K562 (cell line): Measurements from ENCODE around the gene CDC27. TPM values are rescaled to one million over a fixed set of nuclear protein-coding genes. Genes with fewer than 3 reads are reported as not detected.

ENCODE experiments used
- ARID1B ChIP-seq: fragments of 450-650 bp; IDR thresholded peaks from 2 replicates; pipeline ENCODE4 v1.6.1; 2016; ENCODE audit warnings: antibody characterized with exemption, mild to moderate bottlenecking, inconsistent platforms
- CHD2 ChIP-seq: IDR thresholded peaks from 2 replicates; pipeline ENCODE4 v1.6.1; 2011; ENCODE audit warnings: low read depth, low read length
- DEAF1 ChIP-seq: fragments of 450-650 bp; formaldehyde crosslinking; IDR thresholded peaks from 2 replicates; pipeline ENCODE4 v1.4.0; 2020; ENCODE audit warnings: mild to moderate bottlenecking, moderate library complexity
- DNMT1 ChIP-seq: fragments of 450-650 bp; IDR thresholded peaks from 2 replicates; pipeline ENCODE4 v1.6.1; 2016; ENCODE audit warnings: antibody characterized with exemption, mild to moderate bottlenecking
- ELF2 ChIP-seq: fragments of 250-450 bp; sonication (Bioruptor Pico); IDR thresholded peaks from 2 replicates; pipeline ENCODE4 v1.5.0; 2021; ENCODE audit warnings: mild to moderate bottlenecking
- FOSL1 ChIP-seq: fragments of 200-800 bp; sonication (Bioruptor generic); conservative IDR thresholded peaks from 2 replicates; pipeline ENCODE4 v1.6.1; 2016; ENCODE audit warnings: missing genetic modification characterization, missing compliant biosample characterization
- FOXK1 ChIP-seq: sonication (generic); formaldehyde crosslinking; IDR thresholded peaks from 2 replicates; pipeline ENCODE4 v1.8.0; 2022; ENCODE audit warnings: missing genetic modification reagents, mild to moderate bottlenecking, borderline replicate concordance
- GATAD2A ChIP-seq: fragments of 450-650 bp; IDR thresholded peaks from 2 replicates; pipeline ENCODE4 v1.6.1; 2017
- HDAC2 ChIP-seq: fragments of 450-650 bp; IDR thresholded peaks from 2 replicates; pipeline ENCODE4 v1.6.1; 2016; ENCODE audit warnings: mild to moderate bottlenecking
- MAFF ChIP-seq: IDR thresholded peaks from 2 replicates; pipeline ENCODE4 v1.6.1; 2012; ENCODE audit warnings: low read length, improper control_type of control experiment
- MEF2D ChIP-seq: conservative IDR thresholded peaks from 2 replicates; pipeline ENCODE4 v1.6.1; 2016; ENCODE audit warnings: low read depth, missing genetic modification characterization, missing compliant biosample characterization
- NR2C2 ChIP-seq, 2 experiments: fragments of 200-800 bp in 1 of 2; sonication (Bioruptor generic) in 1 of 2; sonication (generic) in 1 of 2; formaldehyde crosslinking in 1 of 2; IDR thresholded peaks; 2 replicates each; pipeline versions ENCODE4 v1.6.1 to v1.8.0; 2016 to 2022; ENCODE audit warnings: mild to moderate bottlenecking in 1 of 2, missing compliant biosample characterization in 1 of 2, missing genetic modification characterization in 1 of 2, missing genetic modification reagents in 1 of 2
- PHF20 ChIP-seq: fragments of 450-650 bp; IDR thresholded peaks from 2 replicates; pipeline ENCODE4 v1.6.1; 2018; ENCODE audit not compliant: partially characterized antibody
- PPARD ChIP-seq: fragments of 250-450 bp; sonication (Bioruptor Pico); IDR thresholded peaks from 2 replicates; pipeline ENCODE4 v1.8.0; 2022; ENCODE audit warnings: inconsistent platforms, mild to moderate bottlenecking, moderate library complexity
- SMAD2 ChIP-seq: fragments of 150-350 bp; IDR thresholded peaks from 2 replicates; pipeline ENCODE4 v1.6.1; 2014; ENCODE audit warnings: low read depth, mild to moderate bottlenecking, low read length
- STAG1 ChIP-seq: sonication (generic); formaldehyde crosslinking; IDR thresholded peaks from 2 replicates; pipeline ENCODE4 v1.5.0; 2020; ENCODE audit warnings: missing genetic modification reagents, borderline replicate concordance
- TFAP4 ChIP-seq: sonication (generic); formaldehyde crosslinking; IDR thresholded peaks from 2 replicates; pipeline ENCODE4 v1.8.0; 2022; ENCODE audit warnings: missing genetic modification reagents, mild to moderate bottlenecking, moderate library complexity, borderline replicate concordance
- ZNF121 ChIP-seq: sonication (generic); formaldehyde crosslinking; conservative IDR thresholded peaks from 2 replicates; pipeline ENCODE4 v1.8.0; 2022; ENCODE audit warnings: missing genetic modification reagents
- ZNF609 ChIP-seq: sonication (generic); formaldehyde crosslinking; IDR thresholded peaks from 2 replicates; pipeline ENCODE4 v1.8.1; 2023; ENCODE audit warnings: missing genetic modification reagents, mild to moderate bottlenecking, borderline replicate concordance
- polyA plus RNA-seq, 8 experiments: library from polyadenylated mRNA; depleted of rRNA in 4 of 8; stranded (reverse) in 5 of 8; unstranded in 3 of 8; fragments of >200 nt; fragmentation: Nextera tagmentation in 2 of 8; fragmentation: Illumina TruSeq in 1 of 8; extraction: Ambion mirVana in 2 of 8; extraction: Trizol in 1 of 8; gene quantifications; 2 replicates each; pipeline versions ENCODE4 v1.2.1 to v1.2.3, GENCODE V29; 2011 to 2014; ENCODE audit warnings: inconsistent platforms in 1 of 8, missing spikeins in 1 of 8
- total RNA-seq, 7 experiments: library from RNA; depleted of rRNA in 6 of 7; stranded (reverse); fragments of >200 nt in 6 of 7; fragmentation: Illumina TruSeq in 2 of 7; extraction: Trizol in 2 of 7; gene quantifications; 2 replicates each; pipeline versions ENCODE4 v1.2.1 to v1.2.3, GENCODE V29; 2011 to 2021; ENCODE audit warnings: low replicate concordance in 1 of 7

CDC27 gene
- total and polyA plus RNA-seq, 9 of the 15 experiments (the other 6 are each of a cell fraction or from before 2014, with no cell fraction given): 28.6 to 155 (median 94.1) TPM

GRCh38 chr17:47229535-47230443 lies 40.7 kb upstream of the CDC27 start (continued):
- peak; percentile 98 for TF ChIP-seq DEAF1
- no peak for TF ChIP-seq SMAD2
- peak; percentile 23 for TF ChIP-seq GATAD2A
- no peak for TF ChIP-seq ELF2 (CRISPR knock-in tag)
- peak; percentile 49; the same call in 1 of the 2 replicates for TF ChIP-seq HDAC2
- TF ChIP-seq DNMT1: 0 out of 2 replicates have a peak, but pooled peaks have one; percentile 59
- TF ChIP-seq MAFF: peak; percentile 1; the same call in 1 of the 2 replicates
- TF ChIP-seq ARID1B: peak; percentile 21; the same call in 1 of the 2 replicates
- TF ChIP-seq ZNF121: no peak
- peak; percentile 55; the same call in 1 of the 2 replicates for TF ChIP-seq TFAP4 (CRISPR knock-in tag)
- peak; percentile 58; the same call in 1 of the 2 replicates for TF ChIP-seq FOXK1
- peak; percentile 63; the same call in 1 of the 2 replicates for TF ChIP-seq STAG1 (CRISPR knock-in tag)
- peak; percentile 31; the same call in 1 of the 2 replicates for TF ChIP-seq ZNF609
- no peak for TF ChIP-seq MEF2D
- TF ChIP-seq NR2C2 (CRISPR knock-in tag; IDR thresholded peaks at IDR 0.05): no peak
- peak; percentile 44; the same call in 1 of the 2 replicates for TF ChIP-seq NR2C2 (tag; IDR thresholded peaks at IDR 0.05)
- TF ChIP-seq PPARD: no peak
- peak; percentile 16 for TF ChIP-seq PHF20
- no peak for TF ChIP-seq CHD2
- peak; percentile 38; the same call in 1 of the 2 replicates for TF ChIP-seq FOSL1 (tag)
